IMR-90 (cell line): ENCODE data around the gene ZNF446. TPM values are rescaled to one million over a fixed set of nuclear protein-coding genes. Genes with fewer than 3 reads are reported as not detected.

ENCODE experiments used
- ATAC-seq: fragments of 200-7000 bp; cut with Tn5 transposase; 2 replicates; pipeline ENCODE4 v1.9.1; 2020; ENCODE audit warnings: low read depth, mild to moderate bottlenecking, moderate library complexity
- BruUV-seq: library from RNA; stranded (reverse); fragments of 400-500 nt; replicated peaks from 2 replicates; lab custom pipeline; 2021; lab: Mats Ljungman, UMichigan
- CTCF ChIA-PET: fragments of 300-600 bp; formaldehyde crosslinking; extraction: SDS; loops from one replicate; lab custom pipeline; 2021; ENCODE audit warnings: antibody characterized with exemption; lab: Yijun Ruan, JAX
- POLR2A ChIA-PET: fragments of 300-600 bp; sonication (Branson Sonifier 250); formaldehyde crosslinking; loops from one replicate; lab custom pipeline; 2022; ENCODE audit warnings: antibody characterized with exemption; ENCODE audit not compliant: unreplicated experiment; lab: Charles Lee
- DNase-seq: peaks from one replicate; pipeline ENCODE4 v3.0.0; 2013
- H2AFZ ChIP-seq: replicated peaks from 2 replicates; pipeline ENCODE3; 2013; ENCODE audit warnings: low read length, mild to moderate bottlenecking; ENCODE audit not compliant: poor library complexity
- H2AK5ac ChIP-seq: 2 replicates; pipeline ENCODE4 v1.6.1; 2013; ENCODE audit warnings: low read depth, low read length, inconsistent platforms
- H2AK9ac ChIP-seq: replicated peaks from 2 replicates; pipeline ENCODE3; 2013; ENCODE audit warnings: mild to moderate bottlenecking, low read depth, low read length, moderate library complexity; ENCODE audit not compliant: poor library complexity
- H2BK120ac ChIP-seq: 2 replicates; pipeline ENCODE4 v1.6.1; 2013; ENCODE audit warnings: low read depth, low read length, inconsistent platforms
- H2BK15ac ChIP-seq: 3 replicates; pipeline ENCODE4 v1.6.1; 2013; ENCODE audit warnings: low read depth, low read length, inconsistent platforms
- H2BK20ac ChIP-seq: 2 replicates; pipeline ENCODE4 v1.6.1; 2013; ENCODE audit warnings: low read depth, mild to moderate bottlenecking, inconsistent platforms, low read length, moderate library complexity
- H2BK5ac ChIP-seq: 2 replicates; pipeline ENCODE4 v1.6.1; 2013; ENCODE audit warnings: mild to moderate bottlenecking, low read depth, low read length, inconsistent platforms; ENCODE audit not compliant: poor library complexity, severe bottlenecking
- H3K14ac ChIP-seq: replicated peaks from 2 replicates; pipeline ENCODE4 v1.6.1; 2013; ENCODE audit warnings: low read depth, low read length, inconsistent platforms
- H3K18ac ChIP-seq: 2 replicates; pipeline ENCODE4 v1.6.1; 2013; ENCODE audit warnings: low read depth, low read length, control low read depth
- H3K23ac ChIP-seq: 2 replicates; pipeline ENCODE4 v1.6.1; 2013; ENCODE audit warnings: low read depth, low read length, inconsistent platforms
- H3K27ac ChIP-seq: 2 replicates; pipeline ENCODE4 v1.5.1; 2013; ENCODE audit warnings: mild to moderate bottlenecking, control low read depth, low read length; ENCODE audit not compliant: insufficient read depth
- H3K27me3 ChIP-seq: 2 replicates; pipeline ENCODE4 v1.6.1; 2013; ENCODE audit warnings: low read length; ENCODE audit not compliant: control insufficient read depth, insufficient read depth
- H3K36me3 ChIP-seq: 2 replicates; pipeline ENCODE4 v1.6.1; 2013; ENCODE audit warnings: low read length, mixed read lengths; ENCODE audit not compliant: control insufficient read depth, insufficient read depth
- H3K4ac ChIP-seq: 2 replicates; pipeline ENCODE4 v1.6.1; 2013; ENCODE audit warnings: low read depth, low read length, inconsistent platforms
- H3K4me1 ChIP-seq: 2 replicates; pipeline ENCODE4 v1.6.1; 2013; ENCODE audit warnings: low read length, mixed read lengths; ENCODE audit not compliant: control insufficient read depth, insufficient read depth
- H3K4me2 ChIP-seq: 2 replicates; pipeline ENCODE4 v1.6.1; 2013; ENCODE audit warnings: low read depth, mild to moderate bottlenecking, control low read depth, low read length, moderate library complexity
- H3K4me3 ChIP-seq: 2 replicates; pipeline ENCODE4 v1.5.1; 2013; ENCODE audit warnings: low read depth, mild to moderate bottlenecking, control low read depth, low read length, moderate library complexity; ENCODE audit not compliant: insufficient read depth
- H3K56ac ChIP-seq: 2 replicates; pipeline ENCODE4 v1.6.1; 2013; ENCODE audit warnings: low read length, inconsistent platforms; ENCODE audit not compliant: insufficient read depth; ENCODE audit errors: extremely low read depth
- H3K79me1 ChIP-seq, 2 experiments: 2 replicates each; pipeline ENCODE4 v1.6.1; 2013; ENCODE audit warnings: low read length in 2 of 2, inconsistent platforms in 1 of 2, low read depth in 1 of 2
- H3K9ac ChIP-seq: 2 replicates; pipeline ENCODE4 v1.6.1; 2013; ENCODE audit warnings: low read depth, low read length, control low read depth
- H3K9me1 ChIP-seq: 2 replicates; pipeline ENCODE4 v1.6.1; 2013; ENCODE audit warnings: low read length, inconsistent platforms; ENCODE audit not compliant: insufficient read depth
- H3K9me3 ChIP-seq: 2 replicates; pipeline ENCODE4 v1.6.1; 2013; ENCODE audit warnings: low read length; ENCODE audit not compliant: control insufficient read depth, insufficient read depth
- H4K20me1 ChIP-seq: 2 replicates; pipeline ENCODE4 v1.6.1; 2013; ENCODE audit warnings: low read length, inconsistent platforms; ENCODE audit not compliant: insufficient read depth
- H4K5ac ChIP-seq: 2 replicates; pipeline ENCODE4 v1.6.1; 2013; ENCODE audit warnings: mild to moderate bottlenecking, low read depth, low read length, control low read depth
- H4K8ac ChIP-seq, 2 experiments: 2 replicates each; pipeline ENCODE4 v1.6.1; 2013; ENCODE audit warnings: low read depth in 2 of 2, low read length in 2 of 2, control low read depth in 1 of 2, inconsistent platforms in 1 of 2
- H4K91ac ChIP-seq: 2 replicates; pipeline ENCODE4 v1.6.1; 2013; ENCODE audit warnings: low read depth, low read length, inconsistent platforms; ENCODE audit not compliant: insufficient read depth
- CHD1 ChIP-seq: IDR thresholded peaks from 2 replicates; pipeline ENCODE4 v1.6.1; 2012; ENCODE audit warnings: low read depth, low read length, improper control_type of control experiment
- FOS ChIP-seq: fragments of 150-350 bp; IDR thresholded peaks from 2 replicates; pipeline ENCODE4 v1.6.1; 2016; ENCODE audit warnings: low read depth, low read length
- MAFK ChIP-seq: IDR thresholded peaks from 2 replicates; pipeline ENCODE4 v1.6.1; 2012; ENCODE audit warnings: low read depth, low read length, improper control_type of control experiment
- MAZ ChIP-seq: IDR thresholded peaks from 2 replicates; pipeline ENCODE4 v1.6.1; 2012; ENCODE audit warnings: low read depth, mild to moderate bottlenecking, low read length, improper control_type of control experiment, moderate library complexity, borderline replicate concordance
- NFE2L2 ChIP-seq: fragments of 150-350 bp; IDR thresholded peaks from 2 replicates; pipeline ENCODE4 v1.6.1; 2016; ENCODE audit warnings: low read depth, mild to moderate bottlenecking, low read length
- POLR2A ChIP-seq: IDR thresholded peaks from 2 replicates; pipeline ENCODE4 v1.6.1; 2012; ENCODE audit warnings: mild to moderate bottlenecking, low read depth, low read length
- RAD21 ChIP-seq: IDR thresholded peaks from 2 replicates; pipeline ENCODE4 v1.6.1; 2012; ENCODE audit warnings: low read length, improper control_type of control experiment
- RCOR1 ChIP-seq: IDR thresholded peaks from 2 replicates; pipeline ENCODE4 v1.6.1; 2012; ENCODE audit warnings: mild to moderate bottlenecking, low read length, improper control_type of control experiment; ENCODE audit not compliant: insufficient replicate concordance
- WGBS, 2 experiments: methylation state at CpG; one replicate each; pipeline versions ENCODE4 v1.1.5 to v1.1.7; 2013; ENCODE audit warnings: missing lambda C conversion rate in 2 of 2; ENCODE audit not compliant: insufficient read length in 1 of 2; ENCODE audit errors: extremely low coverage in 2 of 2; 5-methylcytosine and 5-hydroxymethylcytosine counted together
- dilution Hi-C: fragments of 300-500 bp; cut with HindIII; formaldehyde crosslinking; loops from one replicate; pipeline ENCODE4 v1.14.3; 2018; ENCODE audit warnings: low sequenced_read_pairs; ENCODE audit not compliant: unreplicated experiment
- in situ Hi-C: fragments of 300-500 bp; cut with MboI; formaldehyde crosslinking; loops from 3 replicates; pipeline ENCODE4 v1.14.3; 2019; ENCODE audit warnings: low sequenced_read_pairs, inconsistent platforms, mixed read lengths
- intact Hi-C: fragments of 100-400 bp; cut with micrococcal nuclease; formaldehyde crosslinking; loops from 2 replicates; pipeline ENCODE4 v1.10.0; 2022
- polyA plus RNA-seq, 3 experiments: library from polyadenylated mRNA; depleted of rRNA; stranded (reverse); fragments of >200 nt; gene quantifications; 2 replicates each; pipeline ENCODE4 v1.2.3, GENCODE V29; 2012; ENCODE audit warnings: low replicate concordance in 1 of 3
- total RNA-seq: library from RNA; depleted of rRNA; stranded (reverse); fragments of >200 nt; gene quantifications from 2 replicates; pipeline ENCODE4 v1.2.3, GENCODE V29; 2012
- TF ChIP-seq, protein P1 (sequence below): fragments of 150-350 bp; IDR thresholded peaks from 2 replicates; pipeline ENCODE4 v1.6.1; 2016; ENCODE audit warnings: low read depth, mild to moderate bottlenecking, low read length, moderate library complexity, borderline replicate concordance
- TF ChIP-seq, protein P2 (sequence below): fragments of 150-350 bp; IDR thresholded peaks from 2 replicates; pipeline ENCODE4 v1.6.1; 2017; ENCODE audit warnings: mild to moderate bottlenecking, antibody characterized with exemption, low read length, low read depth
- TF ChIP-seq, protein P3 (sequence below): conservative IDR thresholded peaks from 2 replicates; pipeline ENCODE4 v1.5.1; 2012; ENCODE audit warnings: mild to moderate bottlenecking, low read depth, low read length, improper control_type of control experiment

ZNF446 gene
- total and polyA plus RNA-seq, 2 of the 4 experiments (the other 2 are of a cell fraction) = 4.8 to 6.9 TPM

DNA sequence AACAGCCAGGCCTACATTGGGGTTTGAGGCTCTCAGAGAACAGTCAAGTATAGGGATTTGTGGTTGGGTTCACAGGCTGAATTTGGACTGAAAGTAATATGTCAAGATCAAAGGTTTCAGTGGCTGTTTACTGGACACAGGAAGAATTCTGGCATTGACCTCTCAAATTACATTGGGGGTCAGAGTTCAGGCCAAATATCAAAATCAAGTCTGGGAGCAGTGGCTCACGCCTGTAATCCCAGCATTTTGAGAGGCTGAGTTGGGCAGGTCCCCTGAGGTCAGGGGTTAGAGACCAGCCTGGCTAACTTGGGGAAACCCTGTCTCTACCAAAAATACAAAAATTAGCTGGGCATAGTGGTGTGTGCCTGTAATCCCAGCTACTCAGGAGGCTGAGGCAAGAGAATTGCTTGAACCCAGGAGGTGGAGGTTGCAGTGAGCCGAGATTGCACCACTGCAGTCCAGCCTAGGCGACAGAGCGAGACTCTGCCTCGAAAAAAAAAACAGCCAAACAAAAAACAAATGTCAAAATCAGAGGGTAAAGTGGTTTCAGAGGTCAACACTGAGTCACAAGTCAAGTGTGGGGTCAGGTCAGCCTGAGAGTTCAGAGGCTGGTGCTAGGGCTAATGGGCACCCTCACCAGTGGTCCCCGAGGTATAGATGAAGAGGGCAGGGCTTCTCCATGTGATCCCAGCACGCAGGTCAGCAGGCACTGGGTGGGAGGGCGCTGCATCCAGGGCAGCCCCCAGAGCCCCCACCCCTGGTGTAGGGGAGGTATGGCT, 34.1 kb downstream of the ZNF446 start:
- WGBS, 2 experiments = no CpG with 5 or more reads among the region's 8 CpGs
- ChIA-PET CTCF (no interaction called here), POLR2A (no interaction called here)
- peaks cover 2% of the 10 kb centered on the region; the same call in 1 of the 2 replicates for H3K9me3 ChIP-seq
- no peak overlapping the region for H2BK5ac ChIP-seq
- peaks cover 4% of the 10 kb centered on the region; the same call in 1 of the 2 replicates for H3K36me3 ChIP-seq
- H3K14ac ChIP-seq = no peak overlapping the region
- peak overlapping the region; percentile 55 for H2AK9ac ChIP-seq
- no peak overlapping the region for H2AK5ac ChIP-seq
- no peak for TF ChIP-seq FOS
- TF ChIP-seq NFE2L2 = no peak
- TF ChIP-seq MAZ = no peak
- TF ChIP-seq RAD21 = no peak
- no peak for TF ChIP-seq POLR2A
- TF ChIP-seq, protein P1, sequence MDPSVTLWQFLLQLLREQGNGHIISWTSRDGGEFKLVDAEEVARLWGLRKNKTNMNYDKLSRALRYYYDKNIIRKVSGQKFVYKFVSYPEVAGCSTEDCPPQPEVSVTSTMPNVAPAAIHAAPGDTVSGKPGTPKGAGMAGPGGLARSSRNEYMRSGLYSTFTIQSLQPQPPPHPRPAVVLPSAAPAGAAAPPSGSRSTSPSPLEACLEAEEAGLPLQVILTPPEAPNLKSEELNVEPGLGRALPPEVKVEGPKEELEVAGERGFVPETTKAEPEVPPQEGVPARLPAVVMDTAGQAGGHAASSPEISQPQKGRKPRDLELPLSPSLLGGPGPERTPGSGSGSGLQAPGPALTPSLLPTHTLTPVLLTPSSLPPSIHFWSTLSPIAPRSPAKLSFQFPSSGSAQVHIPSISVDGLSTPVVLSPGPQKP = no peak
- no peak for TF ChIP-seq CHD1
- TF ChIP-seq, protein P2, sequence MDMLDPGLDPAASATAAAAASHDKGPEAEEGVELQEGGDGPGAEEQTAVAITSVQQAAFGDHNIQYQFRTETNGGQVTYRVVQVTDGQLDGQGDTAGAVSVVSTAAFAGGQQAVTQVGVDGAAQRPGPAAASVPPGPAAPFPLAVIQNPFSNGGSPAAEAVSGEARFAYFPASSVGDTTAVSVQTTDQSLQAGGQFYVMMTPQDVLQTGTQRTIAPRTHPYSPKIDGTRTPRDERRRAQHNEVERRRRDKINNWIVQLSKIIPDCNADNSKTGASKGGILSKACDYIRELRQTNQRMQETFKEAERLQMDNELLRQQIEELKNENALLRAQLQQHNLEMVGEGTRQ = no peak
- no peak for TF ChIP-seq RCOR1
- TF ChIP-seq, protein P3, sequence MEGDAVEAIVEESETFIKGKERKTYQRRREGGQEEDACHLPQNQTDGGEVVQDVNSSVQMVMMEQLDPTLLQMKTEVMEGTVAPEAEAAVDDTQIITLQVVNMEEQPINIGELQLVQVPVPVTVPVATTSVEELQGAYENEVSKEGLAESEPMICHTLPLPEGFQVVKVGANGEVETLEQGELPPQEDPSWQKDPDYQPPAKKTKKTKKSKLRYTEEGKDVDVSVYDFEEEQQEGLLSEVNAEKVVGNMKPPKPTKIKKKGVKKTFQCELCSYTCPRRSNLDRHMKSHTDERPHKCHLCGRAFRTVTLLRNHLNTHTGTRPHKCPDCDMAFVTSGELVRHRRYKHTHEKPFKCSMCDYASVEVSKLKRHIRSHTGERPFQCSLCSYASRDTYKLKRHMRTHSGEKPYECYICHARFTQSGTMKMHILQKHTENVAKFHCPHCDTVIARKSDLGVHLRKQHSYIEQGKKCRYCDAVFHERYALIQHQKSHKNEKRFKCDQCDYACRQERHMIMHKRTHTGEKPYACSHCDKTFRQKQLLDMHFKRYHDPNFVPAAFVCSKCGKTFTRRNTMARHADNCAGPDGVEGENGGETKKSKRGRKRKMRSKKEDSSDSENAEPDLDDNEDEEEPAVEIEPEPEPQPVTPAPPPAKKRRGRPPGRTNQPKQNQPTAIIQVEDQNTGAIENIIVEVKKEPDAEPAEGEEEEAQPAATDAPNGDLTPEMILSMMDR = no peak
- no peak for TF ChIP-seq MAFK
- no peaks in the 10 kb centered on the region for H3K27me3 ChIP-seq
- no peak overlapping the region for H3K4me2 ChIP-seq
- H3K27ac ChIP-seq = no peak overlapping the region
- H3K9ac ChIP-seq = no peak overlapping the region
- no peak overlapping the region for H4K5ac ChIP-seq
- no peak for ATAC-seq
- H3K18ac ChIP-seq = no peak overlapping the region
- H4K8ac ChIP-seq = no peak overlapping the region
- H3K4me1 ChIP-seq = no peaks in the 10 kb centered on the region
- H2BK15ac ChIP-seq = no peak overlapping the region
- no peak overlapping the region for H2AFZ ChIP-seq
- H3K56ac ChIP-seq = no peak overlapping the region
- no peak overlapping the region for H2BK120ac ChIP-seq
- no peaks in the 10 kb centered on the region for H3K9me1 ChIP-seq
- H3K4me3 ChIP-seq = no peak overlapping the region
- no peak for DNase-seq
- H3K79me1 ChIP-seq = peaks cover 4 to 30% of the 10 kb centered on the region in 2 experiments; a peak in 3 of 4 replicates
- in situ Hi-C loops (no loop called here), dilution Hi-C loops (no loop called here), intact Hi-C loops (no loop called here)
- H4K91ac ChIP-seq = no peak overlapping the region
- no peak overlapping the region for H2BK20ac ChIP-seq
- H4K20me1 ChIP-seq = no peaks in the 10 kb centered on the region
- no peak overlapping the region for H3K4ac ChIP-seq
- H3K23ac ChIP-seq = no peak overlapping the region
- BruUV-seq = no TSS peak
